AG10803 (cell line): Measurements from ENCODE around the gene RAPGEFL1.

Source experiments
- DNase-seq: peaks from one replicate; pipeline ENCODE4 v3.0.0; 2010; ENCODE audit warnings: low read depth
- H3K4me3 ChIP-seq: 2 replicates; pipeline ENCODE4 v1.5.1; 2011; ENCODE audit warnings: mild to moderate bottlenecking, low read length, control low read depth
- TF ChIP-seq, protein P1 (sequence below): conservative IDR thresholded peaks from 2 replicates; pipeline ENCODE4 v1.5.1; 2011; ENCODE audit warnings: mild to moderate bottlenecking, low read length, control low read depth, inconsistent platforms

RAPGEFL1 gene

DNA sequence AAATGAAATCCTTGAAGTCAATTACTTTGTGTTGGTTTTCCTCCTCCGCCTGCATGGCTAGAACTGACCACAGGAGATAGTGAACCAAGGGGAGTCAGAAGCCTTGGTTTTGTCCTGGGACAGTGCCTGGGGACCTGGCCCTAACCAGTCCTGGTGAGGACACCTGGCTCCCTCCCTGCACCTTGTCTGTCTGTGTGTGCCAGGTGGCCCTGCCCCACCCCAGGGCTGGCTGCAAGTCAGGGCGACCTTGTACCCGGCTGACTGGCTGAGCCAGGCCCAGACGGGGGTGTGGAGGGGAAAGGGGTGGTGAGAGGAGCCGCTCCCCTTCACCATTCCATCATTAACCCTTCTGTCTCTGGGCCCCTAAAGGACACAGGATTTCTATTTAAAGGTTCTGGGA lies 3.4 kb downstream of the RAPGEFL1 start:
- TF ChIP-seq, protein P1, sequence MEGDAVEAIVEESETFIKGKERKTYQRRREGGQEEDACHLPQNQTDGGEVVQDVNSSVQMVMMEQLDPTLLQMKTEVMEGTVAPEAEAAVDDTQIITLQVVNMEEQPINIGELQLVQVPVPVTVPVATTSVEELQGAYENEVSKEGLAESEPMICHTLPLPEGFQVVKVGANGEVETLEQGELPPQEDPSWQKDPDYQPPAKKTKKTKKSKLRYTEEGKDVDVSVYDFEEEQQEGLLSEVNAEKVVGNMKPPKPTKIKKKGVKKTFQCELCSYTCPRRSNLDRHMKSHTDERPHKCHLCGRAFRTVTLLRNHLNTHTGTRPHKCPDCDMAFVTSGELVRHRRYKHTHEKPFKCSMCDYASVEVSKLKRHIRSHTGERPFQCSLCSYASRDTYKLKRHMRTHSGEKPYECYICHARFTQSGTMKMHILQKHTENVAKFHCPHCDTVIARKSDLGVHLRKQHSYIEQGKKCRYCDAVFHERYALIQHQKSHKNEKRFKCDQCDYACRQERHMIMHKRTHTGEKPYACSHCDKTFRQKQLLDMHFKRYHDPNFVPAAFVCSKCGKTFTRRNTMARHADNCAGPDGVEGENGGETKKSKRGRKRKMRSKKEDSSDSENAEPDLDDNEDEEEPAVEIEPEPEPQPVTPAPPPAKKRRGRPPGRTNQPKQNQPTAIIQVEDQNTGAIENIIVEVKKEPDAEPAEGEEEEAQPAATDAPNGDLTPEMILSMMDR: no peak
- no peak for DNase-seq
- no peak overlapping the region for H3K4me3 ChIP-seq

DNA sequence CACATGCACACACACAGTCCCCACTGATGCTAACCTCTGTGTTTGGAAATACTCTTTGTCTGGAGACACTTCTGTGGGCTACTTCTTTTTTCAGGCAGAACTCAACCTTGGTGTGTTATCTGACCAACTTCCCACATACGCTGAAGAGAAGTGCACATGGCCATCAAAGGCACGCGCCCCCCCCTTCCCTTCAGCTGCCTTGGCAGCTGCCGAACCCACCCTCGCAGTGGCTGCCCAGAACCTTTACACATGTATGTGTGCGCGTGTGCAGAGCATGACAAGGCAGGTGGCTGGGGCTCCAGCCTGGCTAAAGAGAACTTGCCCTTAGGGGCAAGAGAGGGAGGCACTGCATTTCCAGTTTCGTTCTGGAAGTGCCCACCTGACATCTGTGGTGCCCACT lies 3.9 kb downstream of the RAPGEFL1 start:
- DNase-seq: no peak
- TF ChIP-seq, protein P1: no peak
- no peak overlapping the region for H3K4me3 ChIP-seq

DNA sequence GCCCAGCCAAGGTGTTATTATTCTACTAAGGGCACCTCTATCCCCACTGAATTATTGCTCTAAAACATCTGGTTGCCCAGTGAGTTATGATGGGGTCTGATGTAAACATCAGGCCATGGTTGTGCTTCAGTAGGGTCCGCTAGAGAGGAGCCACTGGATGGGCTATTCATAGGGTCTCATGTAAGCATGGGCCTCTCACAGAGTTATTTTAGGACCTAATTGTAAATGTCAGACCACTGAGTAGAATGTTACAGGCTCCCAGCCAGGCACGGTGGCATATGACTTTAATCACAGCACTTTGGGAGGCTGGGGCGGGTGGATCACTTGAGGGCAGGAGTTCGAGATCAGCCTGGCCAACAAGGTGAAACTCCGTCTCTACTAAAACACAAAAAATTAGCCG lies 5.3 kb downstream of the RAPGEFL1 start:
- no peak overlapping the region for H3K4me3 ChIP-seq
- TF ChIP-seq, protein P1: no peak
- no peak for DNase-seq

DNA sequence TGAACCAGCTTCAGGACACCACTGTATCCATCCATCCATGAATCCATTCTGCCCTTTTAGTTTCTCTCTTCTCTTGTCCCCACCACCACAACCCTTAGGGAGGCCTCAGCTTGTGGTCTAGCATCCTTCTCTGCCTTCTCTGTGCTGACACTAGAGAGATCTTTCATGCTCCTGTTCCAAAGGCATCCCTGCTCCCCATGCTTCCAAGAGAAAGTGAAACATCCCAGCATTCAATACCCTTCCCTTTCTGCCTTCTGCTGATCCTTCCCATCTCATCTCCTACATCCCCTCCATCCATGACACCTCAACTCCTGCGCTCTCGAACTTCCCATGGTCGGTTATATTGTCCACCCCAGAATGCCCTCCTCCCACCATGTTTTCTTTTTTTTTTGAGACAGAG lies 10.0 kb downstream of the RAPGEFL1 start:
- no peak for DNase-seq
- TF ChIP-seq, protein P1: no peak
- no peak overlapping the region for H3K4me3 ChIP-seq

DNA sequence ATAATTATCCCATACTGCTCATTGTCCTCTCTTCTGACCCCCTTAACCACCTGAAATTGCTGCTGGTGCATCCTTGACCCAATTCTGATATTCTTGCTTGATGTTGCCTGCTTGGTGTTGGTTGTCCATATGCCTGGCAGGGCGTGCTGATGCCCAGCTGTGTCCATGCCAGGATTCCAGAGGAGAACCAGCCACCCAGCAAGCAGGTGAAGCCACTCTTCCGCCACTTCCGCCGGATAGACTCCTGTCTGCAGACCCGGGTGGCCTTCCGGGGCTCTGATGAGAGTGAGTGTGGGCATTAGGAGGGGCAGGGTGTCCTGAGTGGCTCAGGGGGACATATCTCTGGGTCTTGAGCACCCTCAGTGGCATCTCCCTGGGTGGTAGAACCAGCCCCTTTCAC lies 11.4 kb downstream of the RAPGEFL1 start:
- no peak overlapping the region for H3K4me3 ChIP-seq
- TF ChIP-seq, protein P1: no peak
- no peak for DNase-seq

DNA sequence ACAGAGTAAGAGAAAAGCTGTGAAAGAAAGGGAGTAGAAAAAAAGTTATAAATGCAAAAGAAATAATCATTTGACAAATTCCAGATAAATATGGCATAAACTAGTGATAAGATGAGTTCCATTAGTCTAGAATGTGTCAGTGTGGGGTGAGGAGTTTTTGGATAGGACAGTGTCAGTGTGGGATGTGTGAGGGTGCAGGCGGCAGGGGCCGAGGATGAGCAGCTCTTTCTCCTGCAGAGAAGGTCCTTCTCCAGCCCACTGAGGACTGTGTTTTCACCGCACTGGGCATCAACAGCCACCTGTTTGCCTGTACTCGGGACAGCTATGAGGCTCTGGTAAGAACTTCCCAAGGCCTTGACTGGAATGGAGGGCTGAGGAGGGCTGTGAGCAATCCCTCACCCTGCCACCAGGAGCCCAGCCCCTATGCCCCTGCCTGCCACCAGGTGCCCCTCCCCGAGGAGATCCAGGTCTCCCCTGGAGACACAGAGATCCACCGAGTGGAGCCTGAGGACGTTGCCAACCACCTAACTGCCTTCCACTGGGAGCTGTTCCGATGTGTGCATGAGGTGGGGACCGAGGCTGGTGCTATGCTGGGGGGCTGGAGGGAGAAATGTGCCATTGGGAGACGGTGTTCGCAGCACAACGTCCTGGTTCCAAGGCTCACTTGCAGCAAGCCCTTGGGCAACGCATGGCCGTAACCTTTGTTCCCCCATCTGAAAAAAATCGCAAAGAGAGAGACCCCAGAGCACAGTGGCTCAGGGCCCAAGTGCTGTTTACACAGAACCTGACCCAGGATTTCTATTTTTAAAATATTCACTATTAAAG lies 13.1 kb downstream of the RAPGEFL1 start:
- no peak for DNase-seq
- TF ChIP-seq, protein P1: peak; percentile 41
- H3K4me3 ChIP-seq: peak overlapping the region; percentile 67; the same call in 1 of the 2 replicates
